ENCODE measurements around the gene CALR3.
A peak's percentile ranks its signal among the peaks of the same experiment; 100 is the strongest.
"Not testable (repeated sequence)": the region's sequence is repeated elsewhere in the genome, so short reads cannot be mapped to it uniquely, and the experiment has no call there.

Gene CALR3, protein sequence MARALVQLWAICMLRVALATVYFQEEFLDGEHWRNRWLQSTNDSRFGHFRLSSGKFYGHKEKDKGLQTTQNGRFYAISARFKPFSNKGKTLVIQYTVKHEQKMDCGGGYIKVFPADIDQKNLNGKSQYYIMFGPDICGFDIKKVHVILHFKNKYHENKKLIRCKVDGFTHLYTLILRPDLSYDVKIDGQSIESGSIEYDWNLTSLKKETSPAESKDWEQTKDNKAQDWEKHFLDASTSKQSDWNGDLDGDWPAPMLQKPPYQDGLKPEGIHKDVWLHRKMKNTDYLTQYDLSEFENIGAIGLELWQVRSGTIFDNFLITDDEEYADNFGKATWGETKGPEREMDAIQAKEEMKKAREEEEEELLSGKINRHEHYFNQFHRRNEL

GRCh38 chr19:16495982-16496612 is at the start of gene CALR3, which contains the start of gene C19orf44:
TSS of gene CALR3 (minus strand) at chr19:16496167. CDS start at chr19:16496129, 38 bp downstream.
TSS of gene C19orf44 (plus strand) at chr19:16496394. CDS start at chr19:16500793, 4,399 bp downstream.
- peak; percentile 100 for DNase-seq

- no peak for DNase-seq
Measured at GRCh38 chr19:16544473-16545231, 48.7 kb upstream of the CALR3 start.

DNA sequence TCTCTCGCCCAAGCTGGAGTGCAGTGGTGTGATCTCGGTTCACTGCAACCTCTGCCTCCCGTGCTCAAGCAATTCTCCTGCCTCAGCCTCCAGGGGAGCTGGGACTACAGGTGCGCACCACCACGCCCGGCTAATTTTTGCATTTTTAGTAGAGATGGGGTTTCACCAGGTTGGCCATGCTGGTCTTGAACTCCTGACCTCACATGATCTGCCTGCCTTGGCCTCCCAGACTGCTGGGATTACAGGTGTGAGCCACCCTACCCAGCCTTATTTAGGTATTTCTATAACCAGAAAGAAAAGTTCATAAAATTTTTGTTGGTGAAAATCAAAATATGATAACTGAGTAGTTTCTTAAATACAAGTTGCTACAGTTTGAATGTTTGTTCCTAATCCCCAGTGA is 47.8 kb upstream of the CALR3 start:
- not testable (repeated sequence) for DNase-seq

DNA sequence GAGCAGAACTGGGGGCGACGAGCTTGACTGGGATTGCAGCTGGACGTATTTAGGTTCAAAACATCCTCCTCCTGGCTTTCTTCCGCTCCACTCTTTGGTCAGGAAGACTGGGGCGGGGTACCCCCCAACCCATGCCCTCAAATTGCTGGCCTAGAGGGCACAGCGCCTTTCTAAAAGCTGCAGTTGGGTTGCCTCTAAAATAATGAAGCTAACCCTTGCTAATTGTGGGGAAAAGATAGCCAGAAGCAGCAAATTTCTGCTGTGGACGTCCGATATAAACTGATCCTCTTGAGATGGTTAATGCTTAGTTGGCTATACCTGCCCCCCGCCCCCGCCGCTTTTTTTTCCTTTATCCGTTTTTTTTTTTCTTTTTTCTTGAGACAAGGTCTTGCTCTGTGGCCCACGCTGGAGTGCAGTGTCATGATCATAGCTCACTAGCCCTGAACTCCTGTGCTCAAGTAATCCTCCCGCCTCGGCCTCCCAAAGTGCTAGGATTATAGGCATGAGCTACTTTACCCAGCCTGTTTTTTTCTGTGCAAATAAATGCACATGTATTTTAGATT is 47.0 kb upstream of the CALR3 start:
- DNase-seq, result peak; percentile 56

DNA sequence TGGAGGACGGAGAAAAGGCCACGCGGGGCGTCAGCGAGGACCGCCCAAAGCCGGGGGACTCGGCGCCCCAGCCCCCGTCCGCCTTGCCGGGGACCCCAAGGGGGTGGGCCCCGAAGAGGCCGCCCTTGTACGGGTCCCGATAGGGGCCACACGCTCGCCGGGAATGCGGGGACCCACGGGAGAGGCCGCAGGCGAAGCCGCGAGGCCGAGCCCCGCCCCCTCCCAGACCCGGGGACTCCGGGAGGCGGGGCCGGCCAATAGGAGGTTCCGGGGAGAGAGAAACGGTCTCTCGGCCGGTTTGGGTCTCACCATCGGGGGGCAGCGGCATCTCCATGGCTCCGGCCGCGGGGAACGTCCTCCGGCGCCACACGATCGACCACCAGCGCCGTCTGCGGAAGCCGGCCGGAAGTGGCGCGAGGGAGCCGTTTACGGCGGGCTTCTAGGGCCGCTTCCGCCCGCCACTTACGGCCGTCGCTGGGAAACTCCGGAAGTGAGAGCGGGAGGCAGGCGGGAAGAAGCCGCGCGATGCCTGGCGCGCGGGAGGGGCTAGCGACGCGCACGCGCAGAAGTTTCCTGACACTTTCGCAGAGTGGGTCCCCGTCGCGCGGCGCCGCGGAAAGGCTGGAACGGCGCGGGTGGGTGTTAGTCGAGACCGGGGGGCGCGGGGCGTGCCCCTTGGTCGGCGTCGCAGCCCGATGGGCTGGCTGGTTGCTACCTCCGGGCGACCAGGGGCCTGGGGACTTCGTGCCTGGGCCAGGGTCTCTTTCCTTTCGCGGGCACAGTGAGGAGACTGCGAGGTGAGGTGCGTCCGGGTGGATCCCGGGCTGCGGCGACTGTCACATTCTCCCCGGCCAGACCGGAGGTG is 46.3 kb upstream of the CALR3 start, which contains the start of gene CHERP:
CHERP (minus strand) TSS at position 393 of the 865 bp plus-strand sequence; CDS start at position 334, 59 bp downstream.
- DNase-seq, result peak; percentile 98

DNA sequence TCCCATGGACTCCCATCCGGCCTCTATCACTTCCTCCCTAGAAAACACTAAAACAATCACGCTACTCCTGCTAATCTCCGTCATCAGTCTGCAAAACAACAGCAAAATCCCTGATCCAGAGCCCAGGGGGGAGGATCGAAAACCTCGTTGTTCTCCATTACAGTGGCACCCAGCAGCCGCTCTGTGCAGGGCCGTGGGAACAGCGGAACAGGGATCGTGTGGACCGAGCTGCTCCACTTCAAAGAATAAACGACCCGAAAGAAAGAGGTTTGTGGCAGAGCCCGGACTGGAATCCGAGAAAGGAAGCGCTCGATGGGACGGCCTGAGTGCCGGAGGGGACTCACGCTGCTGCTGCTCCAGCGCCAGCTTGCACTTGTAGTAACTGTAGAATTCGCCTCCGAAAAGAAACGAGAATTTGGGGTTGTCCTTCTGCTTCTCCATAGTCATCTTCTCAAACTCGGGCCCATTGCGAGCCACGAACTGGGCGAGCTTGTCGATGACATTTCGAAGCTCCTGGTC is 45.6 kb upstream of the CALR3 start:
- DNase-seq, result no peak

- DNase-seq, result no peak
Measured at GRCh38 chr19:16540948-16541347, 45.0 kb upstream of the CALR3 start.

- DNase-seq, result no peak
Measured at GRCh38 chr19:16537111-16537510, 41.1 kb upstream of the CALR3 start.

DNA sequence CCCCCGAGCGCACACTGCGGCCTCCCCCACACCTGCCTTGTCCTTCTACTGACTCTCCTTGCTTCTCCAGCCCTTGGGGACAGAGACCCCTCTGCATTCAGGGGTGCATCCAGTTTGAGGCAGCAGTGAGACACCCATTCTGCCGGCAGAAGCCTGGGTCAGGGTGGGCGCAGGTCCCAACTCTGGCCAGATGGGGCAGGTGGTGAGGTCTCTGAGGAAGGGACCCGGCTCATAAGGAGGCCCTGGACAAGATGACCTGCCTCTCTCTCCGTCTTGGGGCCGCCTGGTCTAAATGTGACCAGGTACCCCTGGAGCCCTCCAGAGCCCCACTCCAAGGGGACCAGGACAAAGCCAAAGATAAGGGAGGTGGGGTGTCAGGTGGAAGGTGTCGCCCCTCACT is 40.2 kb upstream of the CALR3 start:
- no peak for DNase-seq

DNA sequence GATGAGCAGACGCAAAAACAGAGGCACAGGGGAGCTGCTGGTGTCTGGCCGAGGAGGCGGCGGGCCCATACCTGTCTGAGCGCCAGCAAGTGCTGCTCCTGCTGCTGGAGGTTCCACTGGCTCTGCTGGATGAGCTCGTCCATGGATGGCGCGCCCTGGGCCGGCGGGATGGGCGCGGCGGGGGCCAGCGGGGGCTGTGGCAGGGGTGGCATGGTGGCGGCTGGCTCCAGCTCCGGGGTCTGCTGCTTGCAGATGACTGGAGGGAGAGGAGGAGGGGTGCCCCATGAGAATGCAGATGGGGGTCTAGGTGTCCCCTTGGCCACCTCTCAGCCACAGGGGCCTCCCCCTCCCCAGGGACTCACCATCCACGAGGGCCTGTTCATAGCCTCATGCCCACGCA is 39.4 kb upstream of the CALR3 start:
- DNase-seq, result no peak

- no peak for DNase-seq
Measured at GRCh38 chr19:16532440-16533234, 36.7 kb upstream of the CALR3 start.

DNA sequence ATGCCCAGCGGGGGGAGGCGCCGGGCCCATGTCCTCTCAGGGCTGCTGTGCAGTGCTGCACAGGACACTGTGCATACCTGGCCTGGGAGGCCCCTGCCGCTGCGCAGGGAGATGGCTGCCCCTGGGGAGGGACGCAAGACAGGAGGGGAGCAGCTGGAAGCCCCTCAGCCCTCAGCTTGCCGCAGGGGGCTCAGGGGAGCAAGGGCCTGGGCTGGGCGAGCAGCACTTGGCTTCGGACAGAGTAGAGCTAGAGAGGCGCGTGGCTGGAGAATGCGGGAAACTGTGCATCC is 35.4 kb upstream of the CALR3 start:
- DNase-seq, result no peak

- no peak for DNase-seq
Measured at GRCh38 chr19:16530540-16531379, 34.8 kb upstream of the CALR3 start.

- DNase-seq, result no peak
Measured at GRCh38 chr19:16529466-16530144, 33.6 kb upstream of the CALR3 start.

GRCh38 chr19:16527971-16528521 is 32.1 kb upstream of the CALR3 start:
- DNase-seq, result peak; percentile 65

- DNase-seq, result no peak
Measured at GRCh38 chr19:16527334-16527935, 31.5 kb upstream of the CALR3 start.

GRCh38 chr19:16525751-16526481 is 29.9 kb upstream of the CALR3 start:
- DNase-seq, result no peak

Measured in hematopoietic multipotent progenitor cell treated with erythropoietin and hydrocortisone succinate and interleukin-3 and kit ligand, for 4 days (in vitro differentiated cells).